ENCODE results near the gene P4HA1.

P4HA1 gene

DNA sequence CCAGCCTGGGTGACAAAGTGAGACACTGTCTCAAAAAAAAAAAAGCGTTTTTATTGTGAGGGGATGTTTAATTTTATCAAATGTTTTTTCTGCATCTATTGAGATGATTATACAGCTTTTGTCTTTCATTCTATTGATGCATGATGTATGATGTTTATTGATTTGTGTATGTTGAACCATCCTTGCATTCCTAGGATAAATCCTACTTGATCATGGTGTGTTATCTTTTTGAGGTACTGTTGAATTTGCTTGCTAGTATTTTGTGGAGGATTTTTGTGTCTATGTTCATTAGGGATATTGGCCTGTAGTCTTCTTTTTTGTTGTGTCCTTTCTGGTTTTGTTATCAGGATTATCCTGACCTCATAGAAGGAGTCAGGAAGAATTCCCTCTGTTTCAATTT is 119.8 kb downstream of the P4HA1 start:
- no peak for DNase-seq
